ENCODE results near the gene RNF168.

DNA sequence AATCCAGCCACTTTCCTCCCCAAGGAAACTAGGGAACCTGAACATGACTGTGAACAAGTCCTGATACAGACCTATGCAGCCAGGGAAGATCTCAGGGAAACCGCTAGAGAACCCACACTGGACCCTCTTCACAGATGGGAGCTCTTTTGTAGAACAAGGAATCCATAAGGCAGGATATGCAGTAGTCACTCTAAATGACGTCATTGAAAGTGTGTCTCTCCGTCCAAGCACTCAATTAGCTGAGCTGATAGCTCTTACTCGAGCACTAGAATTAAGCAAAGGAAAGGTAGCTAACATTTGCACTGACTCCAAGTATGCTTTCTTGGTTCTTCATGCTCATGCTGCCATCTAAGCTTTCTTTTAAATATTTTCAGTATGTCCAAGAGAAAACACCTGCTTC is 21.6 kb upstream of the RNF168 start:
- no peak for TF ChIP-seq EZH2phosphoT487 (IDR thresholded peaks at IDR 0.05; ENCODE audit: insufficient read depth, low read depth)
- TF ChIP-seq EZH2 (IDR thresholded peaks at IDR 0.05; ENCODE audit: insufficient read depth, poor library complexity, severe bottlenecking) = no peak
